KBM-7 (cell line): Measurements from ENCODE around the gene CAMKMT.
"Not testable (repeated sequence)": the region's sequence is repeated elsewhere in the genome, so short reads cannot be mapped to it uniquely, and the experiment has no call there.

Experiments used
- DNase-seq: peaks from one replicate; pipeline ENCODE4 v3.0.0-alpha.2; 2015
- in situ Hi-C: fragments of 300-500 bp; cut with MboI; formaldehyde crosslinking; loops from 2 replicates; pipeline ENCODE4 v1.14.3; 2020; ENCODE audit warnings: low sequenced_read_pairs, low pct_unique_long_range_greater_than_20kb, mixed read lengths

The CAMKMT gene

DNA sequence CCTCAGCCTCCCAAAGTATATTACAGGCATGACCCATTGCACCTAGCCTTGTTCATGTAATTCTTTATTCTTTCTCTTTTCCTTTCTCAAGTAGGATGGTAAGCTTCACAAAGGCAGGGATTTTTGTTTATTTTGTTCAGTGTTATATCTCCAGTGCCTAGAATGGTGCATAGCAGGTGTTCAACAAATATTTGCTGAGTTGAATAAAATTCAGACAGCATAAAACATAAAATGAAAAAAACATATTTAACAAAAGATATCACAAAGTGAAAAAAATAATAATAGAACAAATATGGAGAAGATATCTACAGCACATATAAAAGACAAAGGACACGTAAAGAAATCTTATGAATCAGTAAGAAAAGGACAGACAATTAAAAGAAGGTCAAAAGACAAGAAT is 9.2 kb upstream of the CAMKMT start:
- in situ Hi-C loops, result no loop called here
- DNase-seq, result no peak

- in situ Hi-C loops, result no loop called here
- no peak for DNase-seq
Measured at GRCh38 chr2:44354761-44355160, 7.0 kb upstream of the CAMKMT start.

DNA sequence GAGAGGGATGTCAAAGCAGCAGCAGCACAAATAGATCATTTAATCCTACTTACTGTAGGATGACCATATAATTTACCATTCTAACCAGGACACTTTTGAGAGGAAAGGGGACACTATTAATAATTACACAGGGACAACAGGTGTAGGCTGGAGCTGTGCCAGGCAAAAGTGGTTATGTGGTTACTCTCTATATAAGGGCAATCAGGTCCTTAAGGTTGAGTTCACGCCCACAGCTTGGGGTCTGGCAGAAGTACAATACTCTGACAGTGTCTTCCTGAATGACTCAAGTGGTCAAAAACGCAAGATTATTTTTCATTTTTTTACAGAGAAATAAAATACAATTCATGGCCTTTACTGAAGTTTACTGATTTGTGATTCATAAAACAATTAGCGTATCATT is 3.2 kb upstream of the CAMKMT start:
- DNase-seq, result peak; percentile 42
- in situ Hi-C loops, result no loop called here

DNA sequence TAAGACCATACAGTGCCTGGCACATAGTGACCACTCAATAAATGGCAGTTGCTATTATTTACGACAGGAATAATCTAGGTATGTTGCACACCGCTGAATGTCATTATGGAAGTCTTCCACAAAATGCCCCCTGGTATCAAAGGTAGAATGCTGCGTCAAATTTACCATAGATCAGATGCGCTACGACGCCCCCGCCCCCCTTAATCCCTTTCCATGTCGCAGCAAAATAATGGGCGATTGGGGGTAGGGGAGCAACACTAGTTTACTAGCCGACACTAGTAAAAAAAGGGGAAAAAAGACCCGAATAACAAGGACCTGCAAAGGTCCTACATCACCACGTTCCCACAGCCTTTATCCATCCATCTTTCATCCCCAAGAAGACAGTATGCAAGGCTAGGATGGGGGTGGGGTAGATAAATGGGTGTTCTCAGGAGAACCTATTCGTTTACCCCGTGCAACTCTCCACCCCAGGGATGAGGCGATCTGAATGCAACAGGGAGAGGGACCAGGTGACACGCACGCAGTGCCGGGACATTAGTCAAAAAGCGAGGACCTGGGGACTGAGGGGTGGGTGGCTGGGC is 908 bp upstream of the CAMKMT start:
- in situ Hi-C loops, result no loop called here
- DNase-seq, result no peak

DNA sequence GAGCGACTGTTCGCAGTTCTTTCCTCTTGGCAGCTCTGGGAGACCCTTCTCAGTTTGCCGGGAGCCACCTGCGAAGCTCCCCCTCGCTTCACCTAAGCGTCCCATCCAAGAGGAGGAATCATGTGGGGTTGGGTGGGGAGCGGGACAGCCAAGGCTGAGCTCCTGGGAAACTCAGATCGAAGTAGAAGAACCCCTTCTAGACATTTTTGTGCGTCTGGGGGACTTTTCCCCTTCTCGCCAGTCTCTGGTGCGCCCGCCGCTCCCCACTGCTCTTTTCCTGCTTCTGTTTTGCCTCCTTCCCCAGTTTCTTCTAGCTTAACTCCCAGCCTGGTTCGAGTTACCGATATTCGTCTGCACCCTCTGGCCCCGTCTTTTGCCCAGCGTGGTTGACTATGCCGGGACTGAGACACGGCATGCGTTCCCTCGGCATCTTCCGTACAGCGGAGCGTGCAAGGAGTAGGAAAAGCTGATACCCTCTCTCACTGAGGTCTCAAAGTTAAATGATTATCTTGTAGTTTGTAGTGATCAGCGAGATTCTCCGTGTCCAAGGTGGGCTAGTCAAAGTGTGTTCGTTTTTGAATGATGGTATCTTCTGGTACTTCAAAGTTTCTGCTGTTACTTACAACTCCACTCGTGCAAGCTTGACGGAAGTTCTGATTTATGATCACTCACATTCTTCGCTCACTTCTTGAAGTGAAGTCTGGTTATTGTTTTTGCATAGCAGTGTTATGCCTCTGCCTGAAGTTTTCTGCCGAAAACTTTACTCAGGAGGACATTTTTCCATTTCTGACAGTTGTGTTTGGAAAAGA is 664 bp downstream of the CAMKMT start:
- DNase-seq, result peak; percentile 69
- in situ Hi-C loops, result no loop called here

DNA sequence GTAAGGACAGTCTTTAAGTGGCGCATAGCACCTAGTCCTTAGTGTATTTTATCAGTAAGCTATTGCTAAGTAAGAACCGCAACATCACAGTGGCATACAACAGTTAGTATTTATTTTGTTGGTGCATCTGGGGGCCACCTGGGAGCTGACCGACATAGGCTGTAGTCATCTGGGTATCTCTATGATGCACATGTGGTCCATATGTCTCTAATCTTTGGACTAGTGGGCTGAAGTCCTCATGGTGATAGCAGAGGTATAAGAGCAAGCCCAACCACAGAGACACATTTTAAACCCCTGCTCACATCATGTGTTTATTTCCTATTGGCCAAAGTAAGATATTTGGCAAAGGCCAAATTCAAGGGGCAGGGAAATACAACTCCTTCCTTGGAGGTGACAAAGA is 2.9 kb downstream of the CAMKMT start:
- DNase-seq, result no peak
- in situ Hi-C loops, result no loop called here

- DNase-seq, result no peak
- in situ Hi-C loops, result no loop called here
Measured at GRCh38 chr2:44367591-44367990, 5.8 kb downstream of the CAMKMT start.

DNA sequence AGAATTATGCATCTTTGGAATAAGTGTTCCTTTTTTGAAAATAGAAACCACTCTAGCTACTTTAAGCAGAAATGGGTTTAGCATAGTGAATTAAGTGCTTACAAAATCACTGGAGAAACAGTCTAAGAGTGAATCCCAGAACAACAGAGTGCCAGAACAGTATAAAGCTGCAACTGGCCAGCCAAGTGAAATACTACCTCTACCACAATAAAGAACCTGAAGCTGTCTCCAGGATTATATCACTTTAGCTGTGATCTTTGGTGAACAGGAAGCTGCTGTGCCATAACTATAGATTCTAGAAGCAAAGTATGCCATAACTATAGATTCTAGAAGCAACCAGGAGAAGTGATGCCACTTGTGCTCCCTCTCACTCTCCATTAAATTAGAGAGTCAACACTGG is 7.6 kb downstream of the CAMKMT start:
- in situ Hi-C loops, result no loop called here
- DNase-seq, result no peak

DNA sequence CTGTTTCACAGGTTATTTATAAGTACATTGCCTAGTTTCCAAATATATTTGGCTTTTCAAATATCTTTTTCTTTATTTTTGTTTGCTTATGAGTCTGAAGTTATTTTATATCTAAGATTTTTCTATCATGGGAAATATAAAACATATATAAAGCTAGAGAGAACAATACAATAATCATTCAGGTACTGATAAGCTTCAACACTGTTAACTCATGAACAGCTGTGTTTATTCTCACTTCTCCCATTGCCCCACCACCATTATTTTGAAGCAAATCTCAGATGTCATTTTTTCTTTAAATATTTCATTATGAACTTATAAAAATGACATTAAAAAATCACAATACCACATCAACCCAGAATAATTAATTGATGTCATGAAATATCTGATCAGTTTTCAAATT is 9.7 kb downstream of the CAMKMT start:
- in situ Hi-C loops, result no loop called here

DNA sequence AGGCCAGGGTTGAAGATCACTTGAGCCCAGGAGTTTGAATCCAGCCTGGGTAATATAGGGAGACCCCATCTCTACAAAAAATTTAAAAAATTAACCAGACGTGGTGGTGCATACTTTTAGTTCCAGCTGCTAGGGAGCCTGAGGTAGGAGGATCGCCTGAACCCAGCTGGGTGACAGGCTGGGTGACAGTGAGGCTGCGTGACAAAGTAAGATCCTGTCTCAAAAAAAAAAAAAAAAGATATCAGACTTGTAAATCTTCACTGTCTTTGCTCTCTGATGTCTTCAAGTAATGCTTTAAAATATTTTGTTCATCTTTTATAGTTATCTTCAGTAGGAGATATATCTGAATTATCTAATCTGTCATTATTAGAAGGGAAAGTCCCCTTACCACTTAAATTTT is 10.5 kb downstream of the CAMKMT start:
- in situ Hi-C loops, result no loop called here
- no peak for DNase-seq

More for the DNA sequence above, 9.7 kb downstream of the CAMKMT start:
- no peak for DNase-seq

DNA sequence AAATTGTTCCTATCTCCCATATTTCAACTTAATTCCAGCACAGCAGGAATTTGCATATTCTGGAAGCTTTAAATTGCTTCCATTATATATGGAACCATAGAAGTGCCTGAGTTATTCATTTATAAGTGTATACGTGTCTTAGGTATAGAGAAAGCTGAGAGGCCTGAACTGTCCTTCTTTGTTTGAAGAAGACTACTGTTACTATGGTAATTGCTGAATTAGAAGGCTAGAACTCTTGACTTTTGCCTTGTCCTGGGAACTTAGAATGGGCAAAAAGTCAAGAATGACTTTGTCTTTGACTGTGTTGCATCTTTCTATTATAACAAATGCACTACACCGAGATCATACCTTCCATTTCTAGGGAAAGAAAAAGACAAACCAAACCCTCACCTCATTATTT is 15.7 kb downstream of the CAMKMT start:
- DNase-seq, result no peak
- in situ Hi-C loops, result no loop called here

GRCh38 chr2:44385226-44385625 is 23.5 kb downstream of the CAMKMT start:
- in situ Hi-C loops, result not testable (repeated sequence)
- peak; percentile 67 for DNase-seq

GRCh38 chr2:44388877-44389276 is 27.1 kb downstream of the CAMKMT start:
- no peak for DNase-seq
- in situ Hi-C loops, result no loop called here

DNA sequence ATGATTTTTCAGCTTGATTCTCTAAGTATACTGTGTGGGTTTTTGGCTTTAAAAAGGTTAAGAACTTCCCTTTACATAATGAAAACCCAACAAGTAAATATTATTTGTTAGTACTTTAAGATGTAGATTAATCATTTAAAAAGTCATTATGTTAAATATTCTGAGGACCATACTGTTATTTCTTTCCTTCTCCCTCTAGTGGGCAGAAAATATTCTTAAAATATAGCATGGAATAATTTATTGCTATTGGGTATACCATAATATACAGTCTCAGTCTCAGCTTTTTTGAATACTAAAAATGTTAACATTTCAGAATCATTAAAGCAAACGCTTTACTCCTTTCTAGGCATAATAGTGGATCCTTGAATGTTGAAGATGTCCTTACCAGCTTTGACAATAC is 28.1 kb downstream of the CAMKMT start:
- in situ Hi-C loops, result no loop called here
- no peak for DNase-seq

DNA sequence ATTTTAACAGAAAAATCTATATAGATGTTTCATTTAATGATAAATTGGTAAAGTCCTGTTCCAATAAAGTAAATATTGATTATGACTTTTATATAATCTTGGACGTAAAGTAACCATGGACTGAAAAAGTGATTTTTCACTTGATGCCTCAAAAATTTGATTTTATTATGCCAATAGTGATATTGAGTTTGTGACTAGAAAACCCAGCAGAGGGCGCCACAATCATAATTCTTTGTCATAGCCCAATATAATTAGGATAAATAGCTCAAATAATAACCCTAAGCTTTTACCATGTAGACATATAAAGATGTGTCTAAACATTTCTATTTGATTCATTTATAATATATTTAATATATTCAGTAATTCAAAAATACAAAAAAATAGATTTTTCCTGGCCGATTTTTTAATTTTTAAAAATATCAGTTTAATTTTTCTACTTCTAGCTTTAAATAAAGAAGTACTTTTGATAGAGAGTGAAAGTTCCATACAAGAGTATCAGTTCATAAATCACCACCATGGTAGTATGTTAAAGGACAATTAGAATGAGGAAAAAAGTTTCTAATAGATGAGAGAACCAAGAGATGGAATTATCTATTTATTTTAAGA is 30.7 kb downstream of the CAMKMT start:
- in situ Hi-C loops, result no loop called here
- DNase-seq, result peak; percentile 27

- no peak for DNase-seq
- in situ Hi-C loops, result no loop called here
Measured at GRCh38 chr2:44397447-44398175, 35.9 kb downstream of the CAMKMT start.

DNA sequence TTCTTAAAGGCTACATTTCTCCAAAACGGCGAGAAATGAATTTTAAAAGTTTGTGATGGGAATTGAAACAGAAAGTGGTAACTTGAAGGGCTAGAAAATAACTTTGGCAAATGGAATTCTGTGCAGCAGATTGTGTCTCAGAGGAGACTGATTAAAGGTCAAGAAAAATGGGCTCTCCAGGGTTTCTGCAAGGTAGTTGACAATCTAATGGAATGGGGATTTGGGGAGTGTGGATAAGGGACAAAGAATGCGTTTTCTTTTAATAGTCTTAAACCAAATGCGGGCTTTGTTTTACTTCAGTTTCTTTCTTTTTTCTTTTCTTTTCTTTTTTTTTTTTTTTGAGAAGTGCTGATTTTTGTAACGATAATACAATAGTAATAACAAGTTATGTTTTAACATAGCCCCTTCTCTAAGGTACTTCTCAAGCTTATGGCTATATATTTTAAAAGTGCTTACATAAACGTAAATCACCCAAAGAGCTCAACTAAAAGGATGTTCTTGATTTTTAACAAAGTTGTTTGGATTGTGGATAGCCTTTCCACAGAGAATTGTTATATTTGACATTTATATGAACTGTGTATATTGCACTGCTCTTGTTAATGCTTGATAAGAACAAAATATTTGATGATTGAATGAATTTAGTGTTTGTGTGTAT is 36.6 kb downstream of the CAMKMT start:
- in situ Hi-C loops, result no loop called here
- DNase-seq, result no peak

DNA sequence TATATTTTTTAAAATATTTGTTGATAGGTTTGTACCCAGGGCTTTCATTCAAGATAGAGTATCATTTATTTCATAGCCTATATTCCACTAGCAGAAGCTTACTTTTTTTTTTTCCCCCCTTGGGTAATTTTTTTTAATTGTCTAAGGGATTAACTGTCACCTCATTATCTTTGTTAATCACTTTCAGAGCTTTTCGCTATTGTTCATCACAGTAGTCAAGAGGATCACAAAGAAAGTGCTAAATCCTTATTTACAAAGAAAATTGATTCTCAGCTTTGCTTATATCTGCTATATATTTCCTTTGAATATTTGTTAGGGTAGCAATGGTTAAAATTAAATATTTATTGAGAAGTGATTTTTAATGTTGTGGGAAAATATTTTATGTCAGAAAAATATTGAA is 59.0 kb downstream of the CAMKMT start:
- in situ Hi-C loops, result no loop called here

DNA sequence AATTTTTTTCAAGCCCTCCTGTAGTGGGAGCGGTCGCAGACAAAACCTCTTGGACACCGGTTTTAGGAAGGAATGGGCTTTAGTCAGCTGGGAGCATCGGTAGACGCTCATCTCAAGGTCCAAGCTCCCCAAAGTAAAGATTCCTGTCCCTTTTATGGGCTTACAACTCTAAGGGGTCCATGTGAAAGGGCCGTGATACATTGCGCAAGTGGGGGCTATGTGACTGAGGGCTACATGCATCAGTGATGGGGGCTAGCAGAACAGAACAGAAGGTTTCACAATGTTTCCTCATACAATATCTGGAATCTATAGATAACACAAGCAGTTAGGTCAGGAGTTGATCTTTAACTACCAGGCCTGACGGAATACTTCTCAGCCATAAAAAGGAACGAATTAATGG is 62.5 kb downstream of the CAMKMT start:
- in situ Hi-C loops, result no loop called here
- DNase-seq, result no peak

More for the DNA sequence above, 59.0 kb downstream of the CAMKMT start:
- DNase-seq, result no peak
